HL-60/S4 (cell line): ENCODE measurements around the gene ST3GAL3.

ENCODE experiments used
- in situ Hi-C: fragments of 300-500 bp; cut with MboI; formaldehyde crosslinking; loops from 2 replicates; pipeline ENCODE4 v1.14.3; 2022; ENCODE audit warnings: low sequenced_read_pairs

Gene ST3GAL3

DNA sequence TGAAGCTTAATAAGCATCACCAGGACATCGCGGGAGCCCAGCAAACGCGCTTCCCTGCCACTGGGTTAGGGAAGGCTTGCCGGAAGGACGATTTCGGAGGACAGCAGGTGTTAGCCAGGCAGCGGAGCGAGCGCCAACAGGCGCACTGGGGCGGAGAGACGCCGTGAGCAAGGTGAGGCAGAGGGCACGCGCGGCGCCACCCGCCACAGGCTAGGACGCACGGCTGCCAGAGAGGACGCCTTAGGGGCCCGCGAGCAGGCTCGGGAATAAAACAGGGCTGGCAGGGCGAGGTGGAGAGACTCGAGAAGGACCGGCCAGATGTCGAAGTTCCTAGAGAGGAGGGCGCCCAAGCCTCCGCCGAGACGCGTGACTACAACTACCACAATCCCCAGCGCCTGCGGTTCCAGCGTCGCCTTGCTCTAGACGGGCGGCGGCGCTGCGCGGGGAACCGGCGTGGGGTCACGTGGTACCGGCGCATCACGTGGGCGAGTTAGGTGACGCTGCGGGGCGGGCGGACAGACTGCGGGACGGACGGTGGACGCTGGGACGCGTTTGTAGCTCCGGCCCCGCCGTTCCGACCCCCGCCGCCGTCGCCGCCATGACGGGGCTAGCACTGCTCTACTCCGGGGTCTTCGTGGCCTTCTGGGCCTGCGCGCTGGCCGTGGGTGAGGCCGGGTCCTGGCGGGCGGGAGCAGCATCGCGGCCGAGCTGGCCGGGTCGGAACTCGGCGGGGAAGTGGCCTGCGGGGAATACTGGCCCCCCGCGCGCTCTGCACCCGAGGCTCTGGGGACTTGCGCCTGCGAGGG is 267.3 kb downstream of the ST3GAL3 start, which contains the start of gene ATP6V0B:
ATP6V0B (plus strand) TSS at position 518 of the 806 bp plus-strand sequence; CDS start at position 599, 81 bp downstream.
- in situ Hi-C loops, result no loop called here

DNA sequence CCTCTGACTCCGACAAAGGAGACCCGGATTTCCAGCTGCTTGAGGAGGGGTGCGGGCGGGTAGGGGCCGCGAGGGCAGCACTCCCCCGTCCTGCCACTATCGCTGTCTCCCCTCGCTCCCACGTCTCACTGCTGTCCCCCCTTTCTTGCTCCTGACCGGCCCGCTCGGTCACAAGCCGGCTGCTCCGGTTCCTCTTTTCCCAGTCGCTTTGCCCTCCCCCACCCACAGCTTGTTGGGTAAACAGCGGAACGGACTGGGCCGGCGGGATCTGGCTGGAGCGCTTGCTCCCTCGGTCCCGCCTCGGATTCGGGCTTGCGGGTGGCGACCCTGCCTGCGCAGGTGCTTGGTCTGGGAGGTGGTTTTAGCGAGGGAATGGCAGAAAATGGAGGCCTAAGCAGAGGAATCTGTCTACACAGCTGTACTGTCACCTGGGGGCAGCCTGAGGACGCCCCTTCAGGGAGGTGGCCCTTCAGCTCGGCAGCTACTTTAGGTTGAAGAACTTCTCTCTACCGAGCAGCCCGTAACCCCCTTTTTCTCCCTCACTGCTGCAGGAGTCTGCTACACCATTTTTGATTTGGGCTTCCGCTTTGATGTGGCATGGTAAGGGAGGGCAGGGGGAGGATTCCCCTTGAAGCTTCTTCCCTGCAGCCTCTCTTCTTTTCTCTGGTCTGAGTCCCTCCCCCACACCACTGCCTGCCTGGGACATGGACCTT is 268.1 kb downstream of the ST3GAL3 start:
- in situ Hi-C loops, result no loop called here

- in situ Hi-C loops, result no loop called here
Measured at GRCh38 chr1:43976045-43976444, 268.7 kb downstream of the ST3GAL3 start.

- in situ Hi-C loops, result no loop called here
Measured at GRCh38 chr1:43976890-43977289, 269.6 kb downstream of the ST3GAL3 start.

DNA sequence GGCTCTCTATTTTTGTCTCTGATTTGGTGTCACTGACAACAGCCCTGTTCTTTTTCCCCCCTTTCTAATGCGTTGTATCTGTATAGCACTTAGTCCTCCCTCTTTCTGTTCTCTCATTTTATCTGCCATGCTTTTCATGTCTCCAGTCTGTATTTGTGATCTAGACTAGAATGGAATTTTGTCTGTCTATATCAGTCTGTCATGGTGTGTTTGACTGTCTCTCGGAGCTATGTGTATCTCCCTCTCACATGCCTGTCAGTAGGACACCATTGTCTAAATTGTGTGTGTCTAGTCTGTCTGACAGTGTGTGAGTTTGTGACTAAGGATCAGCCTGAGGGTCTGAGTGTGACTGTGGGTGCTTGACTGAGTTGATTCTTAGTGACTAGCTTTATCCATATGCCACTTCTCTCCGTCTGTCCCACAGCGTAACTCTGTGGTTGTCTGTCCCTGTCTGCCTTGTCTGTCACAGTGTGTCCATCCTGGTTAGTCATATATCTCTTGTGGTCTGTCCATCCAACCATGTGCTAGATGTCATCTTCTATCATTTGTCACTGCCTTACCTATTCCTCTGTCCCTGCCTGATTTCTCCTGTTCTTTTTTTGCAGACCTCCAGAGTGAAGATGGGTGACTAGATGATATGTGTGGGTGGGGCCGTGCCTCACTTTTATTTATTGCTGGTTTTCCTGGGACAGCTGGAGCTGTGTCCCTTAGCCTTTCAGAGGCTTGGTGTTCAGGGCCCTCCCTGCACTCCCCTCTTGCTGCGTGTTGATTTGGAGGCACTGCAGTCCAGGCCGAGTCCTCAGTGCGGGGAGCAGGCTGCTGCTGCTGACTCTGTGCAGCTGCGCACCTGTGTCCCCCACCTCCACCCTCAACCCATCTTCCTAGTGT is 270.3 kb downstream of the ST3GAL3 start:
- in situ Hi-C loops, result no loop called here

- in situ Hi-C loops, result no loop called here
Measured at GRCh38 chr1:43978264-43978550, 270.9 kb downstream of the ST3GAL3 start.

DNA sequence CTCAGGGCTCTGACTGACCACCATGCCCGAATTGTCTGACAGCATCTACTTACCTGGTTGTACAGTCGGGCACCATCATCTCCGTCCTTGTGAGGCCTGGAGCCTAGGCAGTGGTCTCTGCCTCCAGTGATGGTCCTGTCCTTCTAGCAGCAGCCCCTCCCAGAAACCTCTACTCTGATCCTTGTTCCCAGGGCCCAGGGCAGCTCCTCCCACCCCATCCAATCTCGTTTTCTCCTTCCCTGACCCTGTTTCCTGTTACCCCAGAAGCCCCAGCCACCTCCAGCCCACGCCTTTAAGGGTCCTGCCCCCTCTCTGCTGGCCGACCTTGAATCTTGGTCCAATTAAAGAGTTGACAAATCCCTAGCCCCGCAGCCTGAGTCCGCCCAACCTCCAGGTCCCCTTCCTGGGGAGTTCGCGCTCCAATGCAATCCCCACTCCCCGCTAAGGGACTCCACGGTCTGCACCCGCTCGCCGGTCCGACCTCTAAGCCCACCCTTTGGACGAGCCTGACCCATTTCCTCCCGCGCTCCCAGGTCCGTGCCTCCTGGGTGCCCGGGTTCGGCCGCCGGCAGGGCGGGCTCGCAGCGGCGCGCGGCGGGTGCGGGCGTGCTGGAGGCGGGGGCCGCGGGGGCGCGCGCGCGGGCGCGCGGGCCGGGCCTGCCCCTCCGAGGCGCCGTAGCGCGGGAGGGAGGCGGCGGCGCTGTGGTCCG is 271.4 kb downstream of the ST3GAL3 start, which contains the start of gene B4GALT2:
B4GALT2 (plus strand) TSS at position 660 of the 710 bp plus-strand sequence. CDS start 1,951 bp downstream, outside the sequence.
- in situ Hi-C loops, result no loop called here

- in situ Hi-C loops, result no loop called here
Measured at GRCh38 chr1:43979261-43979527, 271.9 kb downstream of the ST3GAL3 start.

GRCh38 chr1:43979528-43980254 is 272.4 kb downstream of the ST3GAL3 start:
- in situ Hi-C loops, result no loop called here

DNA sequence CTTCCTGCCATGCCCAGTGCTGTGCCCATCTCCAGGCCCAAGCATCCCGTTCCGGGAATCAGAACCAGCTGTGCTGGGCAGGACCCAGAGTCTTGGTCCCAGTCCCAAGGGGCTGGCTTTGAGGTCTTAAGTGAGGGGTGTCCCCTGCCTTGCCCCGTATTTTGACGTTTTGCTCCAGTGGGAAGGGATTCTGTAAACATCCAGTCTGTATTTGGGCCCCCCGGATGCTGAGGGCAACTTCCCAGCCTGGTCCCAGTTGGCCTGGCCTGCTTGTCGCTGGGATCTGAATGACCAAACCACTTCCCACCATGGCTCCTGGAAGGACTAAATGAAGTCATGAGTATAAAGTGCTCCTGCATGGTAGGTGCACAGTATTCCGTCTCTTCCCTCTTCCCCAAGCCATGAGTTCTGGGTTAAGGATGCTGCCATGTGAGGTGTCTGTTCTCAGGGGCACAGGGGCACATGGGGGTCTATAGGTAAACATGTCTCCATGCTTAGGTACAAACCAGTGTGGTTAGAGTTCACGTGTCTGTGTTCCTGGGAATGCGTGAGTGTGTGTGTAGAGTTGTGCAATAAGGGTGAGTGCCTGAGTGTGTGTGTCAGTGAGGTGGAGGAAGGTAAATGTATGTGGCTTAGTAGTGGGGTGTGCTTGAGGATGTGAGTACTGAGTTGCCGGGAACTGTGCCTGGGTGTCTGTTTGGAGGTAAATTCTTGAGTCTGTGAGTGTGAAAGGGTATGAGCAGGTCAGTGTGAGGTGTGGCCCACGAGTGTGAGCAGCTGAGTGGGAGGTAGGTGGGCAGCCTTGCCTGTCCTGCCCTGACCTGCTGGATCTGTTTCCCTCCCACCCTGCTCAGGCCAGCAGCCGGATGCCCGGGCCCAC is 273.2 kb downstream of the ST3GAL3 start:
- in situ Hi-C loops, result no loop called here
